Liver (tissue), 9 donors: ENCODE results near the gene ZG16B. TPM values are rescaled to one million over a fixed set of nuclear protein-coding genes. Genes with fewer than 3 reads are reported as not detected.

Experiments
- DNase-seq: peaks from one replicate; pipeline ENCODE4 v3.0.0-alpha.2; 2017; ENCODE audit warnings: low spot score
- H3K27ac ChIP-seq, 2 donors: one replicate each; pipeline ENCODE4 v1.7.0; 2013; ENCODE audit warnings: inconsistent platforms in 2 of 2, low read length in 2 of 2, control low read depth in 1 of 2, low read depth in 1 of 2, mild to moderate bottlenecking in 1 of 2
- H3K27me3 ChIP-seq, 4 donors: one replicate each; pipeline versions ENCODE4 v1.6.1 to v1.7.0; 2013; ENCODE audit warnings: low read length in 3 of 4, inconsistent platforms in 1 of 4, mild to moderate bottlenecking in 1 of 4, moderate library complexity in 1 of 4; ENCODE audit not compliant: control insufficient read depth in 4 of 4, insufficient read depth in 4 of 4
- H3K36me3 ChIP-seq, 4 donors: one replicate each; pipeline versions ENCODE4 v1.6.1 to v1.7.0; 2013; ENCODE audit warnings: low read length in 3 of 4, mild to moderate bottlenecking in 3 of 4, low read depth in 1 of 4, moderate library complexity in 1 of 4; ENCODE audit not compliant: control insufficient read depth in 4 of 4, insufficient read depth in 3 of 4
- H3K4me1 ChIP-seq, 4 donors: one replicate each; pipeline versions ENCODE4 v1.6.1 to v1.7.0; 2013; ENCODE audit warnings: low read length in 3 of 4, mild to moderate bottlenecking in 3 of 4, moderate library complexity in 1 of 4; ENCODE audit not compliant: control insufficient read depth in 4 of 4, insufficient read depth in 4 of 4
- H3K4me3 ChIP-seq, 3 donors: one replicate each; pipeline versions ENCODE4 v1.6.1 to v1.7.0; 2013; ENCODE audit warnings: low read length in 3 of 3, control low read depth in 1 of 3, low read depth in 1 of 3, mild to moderate bottlenecking in 1 of 3
- H3K9ac ChIP-seq, 2 donors: one replicate each; pipeline ENCODE4 v1.7.0; 2013; ENCODE audit warnings: low read length in 2 of 2, mild to moderate bottlenecking in 2 of 2, moderate library complexity in 2 of 2, control low read depth in 1 of 2, low read depth in 1 of 2
- H3K9me3 ChIP-seq, 4 donors: one replicate each; pipeline versions ENCODE4 v1.6.1 to v1.7.0; 2013; ENCODE audit warnings: low read length in 3 of 4; ENCODE audit not compliant: control insufficient read depth in 4 of 4
- ATF3 ChIP-seq: IDR thresholded peaks from 2 replicates; pipeline ENCODE4 v1.6.1; 2016; ENCODE audit warnings: antibody characterized with exemption
- CTCF ChIP-seq: fragments of 150-350 bp; IDR thresholded peaks from 2 replicates; pipeline ENCODE4 v1.5.1; 2017; ENCODE audit warnings: improper control_type of control experiment, low read depth, low read length; ENCODE audit not compliant: missing input control
- EGR1 ChIP-seq, 2 donors: IDR thresholded peaks; 2 replicates each; pipeline ENCODE4 v1.6.1; 2016 to 2018; ENCODE audit warnings: antibody characterized with exemption in 2 of 2, low read depth in 2 of 2
- FOXA1 ChIP-seq: IDR thresholded peaks from 2 replicates; pipeline ENCODE4 v1.6.1; 2016; ENCODE audit warnings: antibody characterized with exemption
- FOXA2 ChIP-seq: IDR thresholded peaks from 2 replicates; pipeline ENCODE4 v1.6.1; 2016; ENCODE audit warnings: antibody characterized with exemption
- GABPA ChIP-seq, 2 donors: IDR thresholded peaks in 1 of 2; conservative IDR thresholded peaks in 1 of 2; 2 replicates each; pipeline ENCODE4 v1.6.1; 2016; ENCODE audit warnings: antibody characterized with exemption in 2 of 2, mild to moderate bottlenecking in 1 of 2, moderate library complexity in 1 of 2
- HNF4A ChIP-seq, 2 donors: conservative IDR thresholded peaks; 2 replicates each; pipeline ENCODE4 v1.6.1; 2016; ENCODE audit warnings: antibody characterized with exemption in 2 of 2, mild to moderate bottlenecking in 2 of 2
- HNF4G ChIP-seq: IDR thresholded peaks from 2 replicates; pipeline ENCODE4 v1.6.1; 2016; ENCODE audit warnings: antibody characterized with exemption
- JUND ChIP-seq, 2 donors: IDR thresholded peaks; 2 replicates each; pipeline ENCODE4 v1.6.1; 2016; ENCODE audit warnings: antibody characterized with exemption in 2 of 2
- MAX ChIP-seq: IDR thresholded peaks from 2 replicates; pipeline ENCODE4 v1.6.1; 2016; ENCODE audit warnings: antibody characterized with exemption
- NR2F2 ChIP-seq: IDR thresholded peaks from 2 replicates; pipeline ENCODE4 v1.6.1; 2016; ENCODE audit warnings: antibody characterized with exemption
- RAD21 ChIP-seq, 2 donors: IDR thresholded peaks; 2 replicates each; pipeline ENCODE4 v1.6.1; 2016; ENCODE audit warnings: antibody characterized with exemption in 2 of 2, mild to moderate bottlenecking in 2 of 2
- REST ChIP-seq: IDR thresholded peaks from 2 replicates; pipeline ENCODE4 v1.6.1; 2016; ENCODE audit warnings: antibody characterized with exemption, mild to moderate bottlenecking
- RXRA ChIP-seq, 2 donors: IDR thresholded peaks; 2 replicates each; pipeline ENCODE4 v1.6.1; 2017 to 2018; ENCODE audit warnings: antibody characterized with exemption in 2 of 2, mild to moderate bottlenecking in 1 of 2
- SP1 ChIP-seq: IDR thresholded peaks from 2 replicates; pipeline ENCODE4 v1.6.1; 2018; ENCODE audit warnings: antibody characterized with exemption, mild to moderate bottlenecking
- TAF1 ChIP-seq: conservative IDR thresholded peaks from 2 replicates; pipeline ENCODE4 v1.6.1; 2016; ENCODE audit warnings: antibody characterized with exemption, mild to moderate bottlenecking
- YY1 ChIP-seq: IDR thresholded peaks from 2 replicates; pipeline ENCODE4 v1.6.1; 2016; ENCODE audit warnings: antibody characterized with exemption, mild to moderate bottlenecking
- ZBTB33 ChIP-seq: IDR thresholded peaks from 2 replicates; pipeline ENCODE4 v1.6.1; 2016; ENCODE audit warnings: antibody characterized with exemption
- WGBS: extraction: QIAGEN DNeasy Blood & Tissue Kit; methylation state at CpG from one replicate; pipeline ENCODE4 v1.1.7; 2013; 5-methylcytosine and 5-hydroxymethylcytosine counted together
- polyA plus RNA-seq, 2 donors: library from polyadenylated mRNA; stranded (reverse) in 1 of 2; unstranded in 1 of 2; fragments of 200-250 nt in 1 of 2; fragments of >200 nt in 1 of 2; fragmentation: Nextera tagmentation in 1 of 2; extraction: Ambion mirVana in 1 of 2; gene quantifications; one replicate each; pipeline versions ENCODE4 v1.2.1 to v1.2.3, GENCODE V29; 2013 to 2015
- total RNA-seq, 2 donors: library from RNA; depleted of rRNA; stranded (reverse); fragments of >200 nt; gene quantifications; one replicate each; pipeline ENCODE4 v1.2.3, GENCODE V29; 2014
- donor health status: healthy.
- donor health status: healthy.
- donor health status: healthy.
- donor health status: healthy.
- donor health status: healthy.

The ZG16B gene
- total and polyA plus RNA-seq, 4 donors = 0.24 to 0.79 (median 0.43) TPM

GRCh38 chr16:2846511-2847310, 16.6 kb downstream of the ZG16B start:
- no peak overlapping the region for H3K4me3 ChIP-seq
- TF ChIP-seq MAX (no peak), HNF4G (no peak), YY1 (no peak), ATF3 (no peak), GABPA (IDR thresholded peaks at IDR 0.05 in 1 of 2, conservative IDR thresholded peaks at IDR 0.05 in 1 of 2) (no peak), RAD21 (IDR thresholded peaks at IDR 0.05) (no peak), RXRA (IDR thresholded peaks at IDR 0.05) (no peak), ZBTB33 (no peak), TAF1 (no peak), CTCF (no peak), JUND (IDR thresholded peaks at IDR 0.05) (no peak), NR2F2 (no peak), SP1 (no peak), HNF4A (conservative IDR thresholded peaks at IDR 0.05) (no peak), FOXA2 (no peak), FOXA1 (no peak), REST (no peak), EGR1 (IDR thresholded peaks at IDR 0.05; ENCODE audit: low read depth in 2 of 2) (no peak)
- H3K9ac ChIP-seq = no peak overlapping the region
- peaks cover 0 to 2% (median 0%) of the 10 kb centered on the region in 4 donors for H3K9me3 ChIP-seq
- H3K27ac ChIP-seq = no peak overlapping the region
- peaks cover 0 to 2% (median 0%) of the 10 kb centered on the region in 4 donors for H3K27me3 ChIP-seq
- no peak for DNase-seq
- peaks cover 0 to 6% (median 1%) of the 10 kb centered on the region in 4 donors for H3K4me1 ChIP-seq
- WGBS = 57% methylated on average over 3 of the region's 3 CpGs
- no peaks in the 10 kb centered on the region for H3K36me3 ChIP-seq
